Measurements from ENCODE around the gene RNF7.
"Not testable (repeated sequence)": the region's sequence is repeated elsewhere in the genome, so short reads cannot be mapped to it uniquely, and the experiment has no call there.

RNF7 gene

DNA sequence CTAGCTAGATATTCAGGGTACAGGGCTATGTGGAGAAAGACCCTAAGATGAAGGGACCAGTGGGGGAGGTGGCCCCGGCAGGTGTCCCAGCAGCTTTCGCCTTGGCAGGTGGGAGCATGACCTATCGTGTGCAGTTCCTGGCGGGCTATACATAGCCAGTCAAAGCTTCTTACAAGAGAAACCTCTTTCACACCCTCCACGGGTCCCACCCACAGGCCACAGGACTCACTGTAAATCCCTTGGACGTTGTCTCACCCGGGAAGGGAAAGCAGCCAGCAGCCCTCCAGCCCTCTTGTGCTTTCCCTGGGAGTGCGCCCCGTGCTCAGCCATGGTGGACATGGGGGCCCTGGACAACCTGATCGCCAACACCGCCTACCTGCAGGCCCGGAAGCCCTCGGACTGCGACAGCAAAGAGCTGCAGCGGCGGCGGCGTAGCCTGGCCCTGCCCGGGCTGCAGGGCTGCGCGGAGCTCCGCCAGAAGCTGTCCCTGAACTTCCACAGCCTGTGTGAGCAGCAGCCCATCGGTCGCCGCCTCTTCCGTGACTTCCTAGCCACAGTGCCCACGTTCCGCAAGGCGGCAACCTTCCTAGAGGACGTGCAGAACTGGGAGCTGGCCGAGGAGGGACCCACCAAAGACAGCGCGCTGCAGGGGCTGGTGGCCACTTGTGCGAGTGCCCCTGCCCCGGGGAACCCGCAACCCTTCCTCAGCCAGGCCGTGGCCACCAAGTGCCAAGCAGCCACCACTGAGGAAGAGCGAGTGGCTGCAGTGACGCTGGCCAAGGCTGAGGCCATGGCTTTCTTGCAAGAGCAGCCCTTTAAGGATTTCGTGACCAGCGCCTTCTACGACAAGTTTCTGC is 40.1 kb downstream of the RNF7 start:
- no peak for DNase-seq (ENCODE audit: low read depth)
- no peak overlapping the region for H3K4me3 ChIP-seq (ENCODE audit: low read length)
- TF ChIP-seq CTCF (IDR thresholded peaks at IDR 0.05; ENCODE audit: insufficient read depth, low read depth, low read length, missing control alignments): no peak

DNA sequence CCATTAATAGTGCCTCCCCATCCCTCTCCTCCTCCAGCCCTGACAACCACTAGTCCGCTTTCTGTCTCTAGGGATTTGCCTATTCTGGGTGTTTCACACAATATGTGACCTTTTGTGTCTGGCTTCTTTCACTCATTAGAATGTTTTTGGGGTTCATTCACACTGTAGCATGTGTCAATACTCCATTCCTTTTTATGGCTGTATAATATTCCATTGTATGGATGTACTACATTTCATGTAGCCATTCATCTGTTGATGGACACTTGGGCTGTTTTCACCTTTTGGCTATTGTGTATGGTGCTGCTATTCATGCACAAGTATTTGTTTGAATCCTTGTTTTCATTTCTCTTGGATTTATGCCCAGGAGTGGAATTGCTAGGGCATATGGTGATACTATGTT is 41.6 kb downstream of the RNF7 start:
- TF ChIP-seq CTCF (IDR thresholded peaks at IDR 0.05; ENCODE audit: insufficient read depth, low read depth, low read length, missing control alignments): no peak
- no peak overlapping the region for H3K4me3 ChIP-seq (ENCODE audit: low read length)
- no peak for DNase-seq (ENCODE audit: low read depth)

DNA sequence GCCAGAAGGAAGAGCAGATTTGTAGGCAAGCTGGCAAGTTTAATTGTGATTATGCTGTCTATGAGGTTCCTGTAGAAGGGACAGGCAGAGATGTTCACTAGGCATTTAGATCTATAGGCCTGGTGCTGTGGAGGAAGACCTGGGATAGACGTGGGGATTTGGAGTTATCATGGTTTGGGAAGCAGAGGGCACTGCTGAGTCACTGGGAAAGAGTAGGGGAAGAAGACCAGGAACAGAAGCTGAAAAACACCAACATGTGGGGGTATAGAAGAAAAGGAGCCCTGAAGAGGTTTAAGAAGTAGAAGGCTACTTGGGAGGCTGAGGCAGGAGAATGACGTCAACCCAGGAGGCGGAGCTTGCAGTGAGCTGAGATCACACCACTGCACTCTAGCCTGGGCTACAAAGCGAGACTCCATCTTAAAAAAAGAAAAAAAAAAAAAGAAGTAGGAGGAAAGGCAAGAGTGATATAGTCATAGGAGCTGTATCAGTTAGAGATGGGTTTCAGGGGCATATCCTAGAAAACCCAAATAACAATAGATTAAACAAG is 44.4 kb downstream of the RNF7 start:
- peak; percentile 40 for TF ChIP-seq CTCF (IDR thresholded peaks at IDR 0.05; ENCODE audit: insufficient read depth, low read depth, low read length, missing control alignments)
- H3K4me3 ChIP-seq (ENCODE audit: low read length): no peak overlapping the region
- DNase-seq (ENCODE audit: low read depth): peak; percentile 56

DNA sequence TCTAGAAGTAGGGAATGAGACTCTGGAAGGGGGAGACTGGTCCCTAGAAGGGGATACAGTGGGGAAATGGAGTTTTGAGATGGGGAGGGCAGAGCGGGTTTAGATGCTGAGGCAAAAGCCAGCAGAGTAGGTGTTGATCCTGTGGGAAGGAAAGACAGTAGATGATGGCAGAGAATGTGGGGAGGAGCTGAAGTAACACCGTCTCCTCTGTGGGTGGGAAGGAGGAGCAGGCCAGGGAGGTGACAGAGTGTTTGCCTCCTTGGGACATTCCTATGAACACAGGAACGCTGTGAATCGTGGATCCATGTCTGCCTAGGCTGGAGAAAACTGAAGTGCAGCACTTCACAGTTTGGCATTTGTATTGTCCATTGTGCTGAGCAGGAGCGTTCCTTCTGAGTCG is 45.5 kb downstream of the RNF7 start:
- DNase-seq (ENCODE audit: low read depth): no peak
- H3K4me3 ChIP-seq (ENCODE audit: low read length): no peak overlapping the region
- TF ChIP-seq CTCF (IDR thresholded peaks at IDR 0.05; ENCODE audit: insufficient read depth, low read depth, low read length, missing control alignments): no peak

DNA sequence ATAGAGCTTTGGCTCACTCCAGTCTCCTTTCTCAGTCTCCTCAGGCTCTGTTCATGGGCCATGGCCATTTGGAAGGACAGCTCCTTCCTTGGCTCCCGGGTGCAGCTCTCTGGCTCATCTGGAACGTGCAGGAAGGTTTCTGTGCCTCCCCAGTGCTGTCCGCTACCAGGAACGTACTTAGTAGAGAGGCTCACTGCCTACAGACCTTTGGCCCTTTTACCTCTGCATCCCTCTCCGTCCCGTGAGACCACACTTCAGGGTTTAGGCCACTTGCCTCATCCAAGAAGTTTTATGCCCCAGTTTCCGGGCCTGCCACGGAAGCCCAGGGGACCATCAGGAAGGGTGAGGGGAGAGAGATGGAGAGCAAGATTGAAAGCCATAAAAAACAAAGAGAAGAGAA is 46.0 kb downstream of the RNF7 start:
- H3K4me3 ChIP-seq (ENCODE audit: low read length): no peak overlapping the region
- no peak for TF ChIP-seq CTCF (IDR thresholded peaks at IDR 0.05; ENCODE audit: insufficient read depth, low read depth, low read length, missing control alignments)
- no peak for DNase-seq (ENCODE audit: low read depth)

- no peak overlapping the region for H3K4me3 ChIP-seq (ENCODE audit: low read length)
- DNase-seq (ENCODE audit: low read depth): no peak
- no peak for TF ChIP-seq CTCF (IDR thresholded peaks at IDR 0.05; ENCODE audit: insufficient read depth, low read depth, low read length, missing control alignments)
Observed at GRCh38 chr3:141784531-141784930, 46.4 kb downstream of the RNF7 start.

DNA sequence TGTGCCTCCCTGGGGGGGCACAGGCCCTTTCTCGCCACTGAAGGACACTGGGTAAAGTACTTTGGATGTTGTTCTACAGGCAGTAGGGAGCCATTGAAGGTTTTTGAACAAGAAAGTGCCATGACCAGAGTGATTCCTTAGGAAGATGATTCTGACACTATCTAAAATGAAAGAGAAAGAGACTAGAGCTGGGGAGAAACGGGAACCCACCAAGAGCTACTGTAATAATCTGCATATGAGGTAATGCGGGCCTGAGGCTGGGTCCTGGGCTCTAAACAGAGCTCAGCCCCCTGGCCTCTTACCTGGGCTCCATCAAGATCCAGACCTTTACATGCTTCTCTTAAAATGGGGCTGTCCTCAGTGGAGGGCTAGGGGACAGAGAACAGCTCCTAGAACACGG is 50.1 kb downstream of the RNF7 start:
- DNase-seq (ENCODE audit: low read depth): no peak
- TF ChIP-seq CTCF (IDR thresholded peaks at IDR 0.05; ENCODE audit: insufficient read depth, low read depth, low read length, missing control alignments): no peak
- H3K4me3 ChIP-seq (ENCODE audit: low read length): no peak overlapping the region

GRCh38 chr3:141788750-141789149 is 50.7 kb downstream of the RNF7 start:
- H3K4me3 ChIP-seq (ENCODE audit: low read length); DNase-seq (ENCODE audit: low read depth): not testable (repeated sequence)

Measured in epithelial cell of esophagus (primary cell).